Left ventricle myocardium inferior (tissue), 1 donor: ENCODE measurements around the gene FBXO42. TPM values are rescaled to one million over a fixed set of nuclear protein-coding genes. Genes with fewer than 3 reads are reported as not detected.
"Not testable (repeated sequence)": the region's sequence is repeated elsewhere in the genome, so short reads cannot be mapped to it uniquely, and the experiment has no call there.

ENCODE experiments used
- DNase-seq: peaks from one replicate; pipeline ENCODE4 v3.0.0-alpha.2; 2020
- H3K27ac ChIP-seq: fragments of 200-600 bp; replicated peaks from 2 replicates; pipeline ENCODE4 v1.8.0; 2021
- H3K27me3 ChIP-seq: fragments of 200-600 bp; 2 replicates; pipeline ENCODE4 v1.8.0; 2021; ENCODE audit warnings: low read depth
- H3K36me3 ChIP-seq: fragments of 200-600 bp; 2 replicates; pipeline ENCODE4 v1.8.0; 2021
- H3K4me1 ChIP-seq: fragments of 200-600 bp; 2 replicates; pipeline ENCODE4 v1.8.0; 2021
- H3K4me3 ChIP-seq: fragments of 200-600 bp; 2 replicates; pipeline ENCODE4 v1.8.0; 2021; ENCODE audit warnings: mild to moderate bottlenecking, moderate library complexity
- H3K9me3 ChIP-seq: fragments of 200-600 bp; replicated peaks from 2 replicates; pipeline ENCODE4 v1.8.0; 2021
- intact Hi-C: fragments of 100-400 bp; cut with micrococcal nuclease; formaldehyde crosslinking; loops from one replicate; pipeline ENCODE4 v1.11.0; 2022
- total RNA-seq: library from RNA; stranded (reverse); fragmentation: NEBNext Ultra II Directional; extraction: Animal tissue kit (Norgen Biotek cat#: 25700); gene quantifications from one replicate; pipeline ENCODE4 v1.2.1, GENCODE V29; 2021
- TF ChIP-seq, protein P1 (sequence below): fragments of 200-600 bp; IDR thresholded peaks from 2 replicates; pipeline ENCODE4 v1.8.0; 2021; ENCODE audit warnings: antibody characterized with exemption, mild to moderate bottlenecking, borderline replicate concordance
- donor health status: DM: no; HTN: yes; CAD: no; lungs with severe emphysema.

The FBXO42 gene
- total RNA-seq, 1 donor from 2014 or later = 18.6 TPM

DNA sequence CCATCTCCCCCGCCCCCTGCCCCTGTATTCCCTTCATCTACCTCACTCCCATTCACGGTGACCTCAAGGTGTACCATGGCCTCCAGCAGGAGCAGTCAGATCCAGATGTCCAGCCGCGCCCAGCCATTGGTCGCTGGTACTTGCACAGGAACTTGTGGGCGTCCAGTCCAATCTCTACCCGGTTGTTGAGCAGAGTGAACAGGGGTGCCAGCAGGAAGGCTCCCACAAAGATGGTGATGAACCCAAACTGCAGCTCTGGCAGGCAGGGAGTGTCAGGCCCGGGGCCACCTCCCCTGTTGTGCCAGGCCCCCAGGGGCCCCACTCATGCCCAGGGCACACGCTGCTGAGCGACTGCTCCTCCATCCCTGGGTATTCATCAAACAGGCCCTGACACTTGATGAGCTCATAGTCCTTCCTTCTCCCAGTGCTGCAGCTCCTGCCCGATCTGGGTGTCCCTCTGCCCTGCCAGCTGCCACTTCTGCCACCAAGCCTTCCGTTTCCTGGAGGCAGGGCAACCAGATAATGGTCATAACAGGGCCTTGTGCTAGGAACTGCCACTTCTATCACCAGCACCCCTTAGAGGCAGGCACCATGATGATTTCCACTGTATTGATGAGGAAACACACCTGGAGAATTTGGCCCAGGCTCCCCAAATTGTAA is 134.1 kb downstream of the FBXO42 start:
- H3K9me3 ChIP-seq = no peaks in the 10 kb centered on the region
- intact Hi-C loops = no loop called here
- no peaks in the 10 kb centered on the region for H3K36me3 ChIP-seq
- H3K4me3 ChIP-seq = peak overlapping the region; percentile 69
- no peak for DNase-seq
- peaks cover 23% of the 10 kb centered on the region for H3K4me1 ChIP-seq
- no peaks in the 10 kb centered on the region for H3K27me3 ChIP-seq
- TF ChIP-seq, protein P1, sequence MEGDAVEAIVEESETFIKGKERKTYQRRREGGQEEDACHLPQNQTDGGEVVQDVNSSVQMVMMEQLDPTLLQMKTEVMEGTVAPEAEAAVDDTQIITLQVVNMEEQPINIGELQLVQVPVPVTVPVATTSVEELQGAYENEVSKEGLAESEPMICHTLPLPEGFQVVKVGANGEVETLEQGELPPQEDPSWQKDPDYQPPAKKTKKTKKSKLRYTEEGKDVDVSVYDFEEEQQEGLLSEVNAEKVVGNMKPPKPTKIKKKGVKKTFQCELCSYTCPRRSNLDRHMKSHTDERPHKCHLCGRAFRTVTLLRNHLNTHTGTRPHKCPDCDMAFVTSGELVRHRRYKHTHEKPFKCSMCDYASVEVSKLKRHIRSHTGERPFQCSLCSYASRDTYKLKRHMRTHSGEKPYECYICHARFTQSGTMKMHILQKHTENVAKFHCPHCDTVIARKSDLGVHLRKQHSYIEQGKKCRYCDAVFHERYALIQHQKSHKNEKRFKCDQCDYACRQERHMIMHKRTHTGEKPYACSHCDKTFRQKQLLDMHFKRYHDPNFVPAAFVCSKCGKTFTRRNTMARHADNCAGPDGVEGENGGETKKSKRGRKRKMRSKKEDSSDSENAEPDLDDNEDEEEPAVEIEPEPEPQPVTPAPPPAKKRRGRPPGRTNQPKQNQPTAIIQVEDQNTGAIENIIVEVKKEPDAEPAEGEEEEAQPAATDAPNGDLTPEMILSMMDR = no peak
- peak overlapping the region; percentile 79 for H3K27ac ChIP-seq

DNA sequence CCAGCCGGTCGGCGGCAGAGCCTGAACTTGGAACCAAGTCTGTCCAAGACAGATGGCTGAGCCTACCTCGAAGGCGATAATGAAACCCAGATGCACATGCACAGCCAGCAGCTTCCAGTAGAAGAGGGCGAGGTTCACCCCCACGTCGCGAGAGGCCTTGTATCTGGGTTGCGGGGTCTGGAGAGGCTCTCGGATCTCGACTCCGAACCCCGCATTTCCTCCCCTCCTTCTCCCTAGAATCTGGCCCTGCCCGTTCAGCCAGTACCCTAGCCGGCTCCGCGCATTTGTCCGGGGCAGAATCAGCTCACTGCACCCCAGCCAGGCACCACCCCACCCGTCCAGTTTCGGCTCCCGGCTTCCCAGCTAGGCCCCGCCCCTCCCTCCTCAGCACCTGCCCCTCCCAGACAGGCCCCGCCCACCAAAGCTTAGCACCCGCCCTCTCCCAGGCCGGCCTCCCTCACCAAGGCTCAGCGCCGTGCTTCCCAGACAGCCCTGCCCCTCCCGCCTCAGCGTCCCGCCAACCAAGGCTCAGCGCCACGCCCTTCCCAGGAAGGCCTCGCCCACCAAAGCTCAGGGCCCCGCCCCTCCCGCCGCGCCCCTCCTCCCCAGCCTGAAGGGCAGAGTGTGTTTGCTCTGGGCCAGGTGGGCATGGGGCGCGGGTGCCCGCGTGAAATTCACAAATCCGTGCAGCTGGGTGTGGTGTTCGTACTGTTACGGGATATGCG is 135.1 kb downstream of the FBXO42 start:
- peak; percentile 99 for DNase-seq
- Histone ChIP-seq H3K27me3 (no peaks in the 10 kb centered on the region), H3K4me3 (peak overlapping the region; percentile 69), H3K36me3 (no peaks in the 10 kb centered on the region), H3K4me1 (peaks cover 23% of the 10 kb centered on the region), H3K27ac (peak overlapping the region; percentile 79), H3K9me3 (no peaks in the 10 kb centered on the region)
- intact Hi-C loops = no loop called here
- TF ChIP-seq, protein P1 = no peak

DNA sequence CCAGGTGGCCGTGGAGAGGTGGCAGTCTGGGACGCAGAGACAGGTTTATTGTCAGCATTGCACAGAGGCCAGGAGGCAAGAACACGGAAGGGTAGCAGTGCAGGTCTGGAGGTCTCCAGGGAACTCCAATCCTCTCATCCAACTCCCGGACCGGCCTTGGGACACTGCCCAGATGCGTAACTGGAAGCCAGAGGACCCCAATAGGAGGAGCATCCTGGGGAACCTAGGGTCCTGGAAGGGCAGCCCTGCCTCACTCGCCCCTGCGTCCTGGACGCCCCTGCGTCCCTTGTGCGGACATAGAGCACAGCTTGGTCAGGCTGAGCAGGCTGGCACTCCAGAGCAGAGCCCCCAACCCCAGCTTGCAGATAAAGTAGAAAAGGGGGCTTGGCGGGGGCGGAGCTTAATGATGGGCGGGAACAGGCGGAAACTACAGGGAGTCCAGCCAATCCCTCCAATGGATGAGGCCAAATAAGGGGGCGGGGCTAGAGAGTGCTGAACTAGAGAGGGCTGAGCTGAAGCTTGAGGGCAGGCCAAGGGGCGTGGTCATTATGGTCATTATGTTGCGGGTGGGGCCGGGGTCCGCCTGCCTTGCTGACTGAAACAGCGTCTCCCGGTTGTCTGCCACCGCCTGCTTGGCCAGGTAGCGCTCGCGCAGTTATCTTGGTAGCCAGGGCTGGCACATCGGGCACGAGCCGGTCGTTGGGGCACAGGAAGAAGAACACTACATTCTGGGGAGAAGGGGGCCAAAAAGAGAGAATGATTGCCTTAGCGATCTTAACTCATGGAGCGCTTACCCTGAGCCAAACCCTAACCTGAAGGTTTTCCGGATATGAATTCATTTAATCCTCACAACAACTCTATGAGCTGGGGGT is 136.2 kb downstream of the FBXO42 start:
- peak overlapping the region; percentile 69 for H3K4me3 ChIP-seq
- H3K27me3 ChIP-seq = no peaks in the 10 kb centered on the region
- peak overlapping the region; percentile 79 for H3K27ac ChIP-seq
- DNase-seq = peak; percentile 80
- TF ChIP-seq, protein P1 = no peak
- no peaks in the 10 kb centered on the region for H3K36me3 ChIP-seq
- peaks cover 23% of the 10 kb centered on the region for H3K4me1 ChIP-seq
- H3K9me3 ChIP-seq = no peaks in the 10 kb centered on the region
- intact Hi-C loops = no loop called here

DNA sequence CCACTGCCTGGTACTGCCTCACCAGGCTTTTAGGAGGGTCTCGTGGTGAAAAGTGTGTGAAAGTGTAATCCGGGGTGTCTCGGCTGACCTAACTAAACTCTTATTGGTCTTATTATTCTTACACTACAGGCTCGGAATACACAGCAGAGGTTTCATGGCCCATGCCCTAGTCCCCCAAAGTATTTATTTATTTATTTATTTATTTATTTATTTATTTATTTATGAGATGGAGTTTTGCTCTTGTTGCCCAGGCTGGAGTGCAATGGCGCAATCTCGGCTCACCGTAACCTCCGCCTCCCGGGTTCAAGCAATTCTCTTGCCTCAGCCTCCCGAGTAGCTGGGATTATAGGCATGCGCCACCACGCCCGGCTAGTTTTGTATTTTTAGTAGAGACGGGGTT is 137.0 kb downstream of the FBXO42 start:
- DNase-seq, H3K4me3 ChIP-seq, H3K27me3 ChIP-seq, H3K27ac ChIP-seq, H3K9me3 ChIP-seq, H3K36me3 ChIP-seq, intact Hi-C loops: not testable (repeated sequence)
- H3K4me1 ChIP-seq = peaks cover 23% of the 10 kb centered on the region

DNA sequence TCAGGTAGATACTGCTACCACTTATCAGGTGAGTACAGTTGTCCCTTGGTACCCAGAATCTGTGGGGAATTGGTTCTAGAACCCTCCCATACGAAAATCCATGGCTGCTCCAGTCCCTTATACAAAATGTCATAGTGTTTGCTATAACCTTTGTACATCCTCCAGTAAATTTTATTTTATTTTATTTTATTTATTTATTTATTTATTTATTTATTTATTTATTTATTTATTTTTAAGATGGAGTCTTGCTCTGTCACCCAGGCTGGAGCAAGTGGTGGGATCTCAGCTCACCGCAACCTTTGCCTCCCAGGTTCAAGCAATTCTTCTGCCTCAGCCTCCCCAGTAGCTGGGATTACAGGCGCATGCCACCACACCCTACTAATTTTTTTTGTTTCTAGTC is 138.7 kb downstream of the FBXO42 start:
- DNase-seq, H3K36me3 ChIP-seq, H3K9me3 ChIP-seq, H3K4me3 ChIP-seq, intact Hi-C loops, H3K27ac ChIP-seq, H3K27me3 ChIP-seq: not testable (repeated sequence)
- H3K4me1 ChIP-seq = peaks cover 23% of the 10 kb centered on the region

DNA sequence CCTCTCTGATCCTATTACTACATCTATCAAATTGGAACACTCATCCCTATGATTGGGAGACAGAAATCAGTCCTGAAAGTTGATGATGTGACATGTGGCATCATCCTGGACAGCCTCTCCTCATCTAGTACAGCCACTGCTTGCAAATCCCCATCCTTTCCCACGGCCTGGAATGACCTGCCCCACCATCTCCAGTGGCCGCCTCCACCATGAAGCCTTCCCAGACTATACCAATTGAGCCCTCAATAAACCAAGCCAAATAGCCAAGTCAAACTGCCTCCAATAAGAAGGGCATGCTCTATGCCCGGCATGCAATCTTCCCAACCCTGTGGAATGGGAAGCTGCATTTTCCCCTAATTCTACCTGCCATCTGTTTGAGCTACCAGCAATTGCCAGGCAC is 139.3 kb downstream of the FBXO42 start:
- Histone ChIP-seq H3K36me3 (no peaks in the 10 kb centered on the region), H3K27me3 (no peaks in the 10 kb centered on the region), H3K4me3 (no peak overlapping the region), H3K27ac (no peak overlapping the region), H3K9me3 (no peaks in the 10 kb centered on the region), H3K4me1 (peaks cover 20% of the 10 kb centered on the region)
- intact Hi-C loops = no loop called here
- DNase-seq = no peak
- TF ChIP-seq, protein P1 = no peak
